HK-2 (cell line): ENCODE results near the gene CAMTA1.

Experiments
- DNase-seq: peaks from one replicate; pipeline ENCODE4 v3.0.0-alpha.2; 2018; ENCODE audit not compliant: unreplicated experiment

The CAMTA1 gene

GRCh38 chr1:7281821-7282220 is 496.6 kb downstream of the CAMTA1 start:
- DNase-seq, result no peak

- DNase-seq, result no peak
These were observed 499.7 kb downstream of the CAMTA1 start for GRCh38 chr1:7284839-7285435.

- DNase-seq, result no peak
These were observed 500.7 kb downstream of the CAMTA1 start for GRCh38 chr1:7285856-7286454.

GRCh38 chr1:7287013-7287412 is 501.8 kb downstream of the CAMTA1 start:
- no peak for DNase-seq

- no peak for DNase-seq
These were observed 503.7 kb downstream of the CAMTA1 start for GRCh38 chr1:7288992-7289391.

- DNase-seq, result no peak
These were observed 504.4 kb downstream of the CAMTA1 start for GRCh38 chr1:7289694-7290093.

GRCh38 chr1:7290971-7291970 is 506.0 kb downstream of the CAMTA1 start:
- no peak for DNase-seq

- DNase-seq, result no peak
These were observed 506.9 kb downstream of the CAMTA1 start for GRCh38 chr1:7292036-7292681.

GRCh38 chr1:7292714-7293419 is 507.6 kb downstream of the CAMTA1 start:
- no peak for DNase-seq

- no peak for DNase-seq
These were observed 508.7 kb downstream of the CAMTA1 start for GRCh38 chr1:7293702-7294629.

- DNase-seq, result no peak
These were observed 509.4 kb downstream of the CAMTA1 start for GRCh38 chr1:7294636-7295035.

GRCh38 chr1:7295946-7296345 is 510.7 kb downstream of the CAMTA1 start:
- no peak for DNase-seq

GRCh38 chr1:7296968-7297367 is 511.7 kb downstream of the CAMTA1 start:
- DNase-seq, result no peak

GRCh38 chr1:7298145-7298544 is 512.9 kb downstream of the CAMTA1 start:
- no peak for DNase-seq

- no peak for DNase-seq
These were observed 513.5 kb downstream of the CAMTA1 start for GRCh38 chr1:7298749-7299151.

GRCh38 chr1:7299329-7299799 is 514.1 kb downstream of the CAMTA1 start:
- peak; percentile 54 for DNase-seq

- DNase-seq, result no peak
These were observed 514.7 kb downstream of the CAMTA1 start for GRCh38 chr1:7299994-7300393.

- no peak for DNase-seq
These were observed 515.8 kb downstream of the CAMTA1 start for GRCh38 chr1:7300893-7301663.

GRCh38 chr1:7301664-7301981 is 516.4 kb downstream of the CAMTA1 start:
- DNase-seq, result no peak

- DNase-seq, result no peak
These were observed 516.9 kb downstream of the CAMTA1 start for GRCh38 chr1:7302126-7302525.
